Panc1 (cell line): ENCODE data around the gene TNRC18. TPM values are rescaled to one million over a fixed set of nuclear protein-coding genes. Genes with fewer than 3 reads are reported as not detected.

Experiments
- ATAC-seq: fragments of 200-7000 bp; cut with Tn5 transposase; 2 replicates; pipeline ENCODE4 v1.9.1; 2020; ENCODE audit warnings: mild to moderate bottlenecking, moderate library complexity
- BruUV-seq: library from RNA; stranded (reverse); fragments of 400-500 nt; replicated peaks from 2 replicates; lab custom pipeline; 2021; lab: Mats Ljungman, UMichigan
- CTCF ChIA-PET: fragments of 300-600 bp; sonication (Branson Sonifier 250); formaldehyde crosslinking; loops from one replicate; lab custom pipeline; 2022; ENCODE audit warnings: antibody characterized with exemption; lab: Charles Lee
- POLR2A ChIA-PET: fragments of 300-600 bp; sonication (Branson Sonifier 250); formaldehyde crosslinking; loops from one replicate; lab custom pipeline; 2022; ENCODE audit warnings: antibody characterized with exemption; lab: Charles Lee
- DNase-seq: peaks from one replicate; pipeline ENCODE4 v3.0.0-alpha.2; 2010; ENCODE audit warnings: low read depth, low spot score
- H3K27ac ChIP-seq: 2 replicates; pipeline ENCODE4 v1.5.1; 2011; ENCODE audit warnings: mild to moderate bottlenecking, low read length, inconsistent platforms
- H3K27me3 ChIP-seq: fragments of 200-500 bp; sonication (Bioruptor generic); 2 replicates; pipeline ENCODE4 v1.6.0; 2014; ENCODE audit warnings: low read length, inconsistent platforms; ENCODE audit not compliant: control insufficient read depth, insufficient read depth
- H3K36me3 ChIP-seq: fragments of 200-500 bp; sonication (Bioruptor generic); 2 replicates; pipeline ENCODE4 v1.5.1; 2014; ENCODE audit warnings: inconsistent platforms, mild to moderate bottlenecking, low read length, moderate library complexity; ENCODE audit not compliant: control insufficient read depth, insufficient read depth
- H3K4me1 ChIP-seq: 2 replicates; pipeline ENCODE4 v1.5.1; 2011; ENCODE audit warnings: inconsistent platforms, mild to moderate bottlenecking, low read length, moderate library complexity; ENCODE audit not compliant: control insufficient read depth, insufficient read depth
- H3K4me3 ChIP-seq, 2 experiments: 2 replicates each; pipeline ENCODE4 v1.5.1; 2011 to 2012; ENCODE audit warnings: low read depth in 2 of 2, low read length in 2 of 2, mild to moderate bottlenecking in 2 of 2, inconsistent platforms in 1 of 2, moderate library complexity in 1 of 2
- H3K9me3 ChIP-seq: fragments of 200-500 bp; sonication (Bioruptor generic); 2 replicates; pipeline ENCODE4 v1.5.1; 2014; ENCODE audit warnings: low read depth, mild to moderate bottlenecking, inconsistent platforms, low read length, moderate library complexity; ENCODE audit not compliant: control insufficient read depth, insufficient read depth
- CTCF ChIP-seq: fragments of 450-650 bp; IDR thresholded peaks from 2 replicates; pipeline ENCODE4 v1.5.1; 2017; ENCODE audit warnings: mild to moderate bottlenecking
- POLR2AphosphoS5 ChIP-seq: IDR thresholded peaks from 2 replicates; pipeline ENCODE4 v1.6.1; 2012; ENCODE audit warnings: mild to moderate bottlenecking, low read depth, low read length, moderate library complexity
- REST ChIP-seq, 2 experiments: IDR thresholded peaks; 2 replicates each; pipeline ENCODE4 v1.6.1; 2011 to 2012; ENCODE audit warnings: low read depth in 2 of 2, control low read depth in 1 of 2, low read length in 1 of 2, mild to moderate bottlenecking in 1 of 2, moderate library complexity in 1 of 2; ENCODE audit not compliant: insufficient read depth in 1 of 2
- SIN3A ChIP-seq: IDR thresholded peaks from 2 replicates; pipeline ENCODE4 v1.6.1; 2012; ENCODE audit warnings: low read depth, mild to moderate bottlenecking, low read length, moderate library complexity, borderline replicate concordance; ENCODE audit not compliant: insufficient read depth
- TCF7L2 ChIP-seq: IDR thresholded peaks from 2 replicates; pipeline ENCODE4 v1.6.1; 2011; ENCODE audit warnings: mild to moderate bottlenecking, low read depth, low read length, inconsistent platforms
- in situ Hi-C: cut with HindIII; loops from 2 replicates; pipeline ENCODE4 v1.10.0; 2016; ENCODE audit warnings: low sequenced_read_pairs, low pct_unique_long_range_greater_than_20kb
- intact Hi-C: fragments of 100-400 bp; cut with micrococcal nuclease; formaldehyde crosslinking; loops from one replicate; pipeline ENCODE4 v1.10.0; 2022; ENCODE audit not compliant: unreplicated experiment
- total RNA-seq: library from RNA; stranded (reverse); gene quantifications from one replicate; pipeline ENCODE4 v1.2.1, GENCODE V29; 2021; ENCODE audit not compliant: unreplicated experiment

The TNRC18 gene
- total RNA-seq, 1 experiment from 2014 or later: 148 TPM

GRCh38 chr7:5279734-5280133, 143.9 kb downstream of the TNRC18 start:
- ATAC-seq: no peak
- H3K36me3 ChIP-seq: no peaks in the 10 kb centered on the region
- TF ChIP-seq POLR2AphosphoS5 (no peak), TCF7L2 (no peak)
- intact Hi-C loops: no loop called here
- DNase-seq: no peak
- no peaks in the 10 kb centered on the region for H3K27me3 ChIP-seq
- in situ Hi-C loops: no loop called here
- ChIA-PET CTCF (no interaction called here), POLR2A (interaction anchor here (0.6 to 0.7 kb wide), 3 partner anchors 20 to 233 kb away, joined by 3 to 7 read pairs (median 5); no protein-coding TSS in a partner anchor)
- H3K9me3 ChIP-seq: no peaks in the 10 kb centered on the region
- peaks cover 6% of the 10 kb centered on the region for H3K4me1 ChIP-seq
- no peak overlapping the region for H3K27ac ChIP-seq
- no TSS peak for BruUV-seq
- H3K4me3 ChIP-seq: no peak overlapping the region

GRCh38 chr7:5278766-5279165, 144.9 kb downstream of the TNRC18 start:
- no peaks in the 10 kb centered on the region for H3K36me3 ChIP-seq
- no peaks in the 10 kb centered on the region for H3K27me3 ChIP-seq
- no peak for ATAC-seq
- DNase-seq: no peak
- CTCF ChIA-PET: interaction anchor here (0.6 to 1.2 kb wide), 4 partner anchors 38 to 207 kb away, joined by 3 to 6 read pairs (median 4); no protein-coding TSS in a partner anchor
- no peak for TF ChIP-seq SIN3A
- TF ChIP-seq REST (IDR thresholded peaks at IDR 0.05; ENCODE audit: insufficient read depth in 1 of 2, low read depth in 2 of 2, low read length in 1 of 2): no peak
- TF ChIP-seq CTCF: no peak
- TF ChIP-seq TCF7L2: no peak
- intact Hi-C loops: no loop called here
- POLR2A ChIA-PET: no interaction called here
- H3K27ac ChIP-seq: no peak overlapping the region
- no TSS peak for BruUV-seq
- no peak overlapping the region for H3K4me3 ChIP-seq
- H3K4me1 ChIP-seq: no peaks in the 10 kb centered on the region; the same call in 1 of the 2 replicates
- no peaks in the 10 kb centered on the region for H3K9me3 ChIP-seq
- in situ Hi-C loops: no loop called here

GRCh38 chr7:5276611-5277010, 147.0 kb downstream of the TNRC18 start:
- DNase-seq (no peak), ATAC-seq (no peak)
- intact Hi-C loops: no loop called here
- no peaks in the 10 kb centered on the region for H3K36me3 ChIP-seq
- H3K4me1 ChIP-seq: no peaks in the 10 kb centered on the region
- ChIA-PET POLR2A (no interaction called here), CTCF (no interaction called here)
- TF ChIP-seq REST (IDR thresholded peaks at IDR 0.05; ENCODE audit: insufficient read depth in 1 of 2, low read depth in 2 of 2, low read length in 1 of 2) (no peak), SIN3A (no peak), POLR2AphosphoS5 (no peak), CTCF (no peak), TCF7L2 (no peak)
- in situ Hi-C loops: no loop called here
- BruUV-seq: no TSS peak
- no peaks in the 10 kb centered on the region for H3K9me3 ChIP-seq
- H3K27ac ChIP-seq: no peak overlapping the region
- H3K27me3 ChIP-seq: no peaks in the 10 kb centered on the region
- no peak overlapping the region for H3K4me3 ChIP-seq
